GM13976 (cell line): Measurements from ENCODE around the gene ZNF584.
"Not testable (repeated sequence)": the region's sequence is repeated elsewhere in the genome, so short reads cannot be mapped to it uniquely, and the experiment has no call there.

Experiments used
- DNase-seq: peaks from one replicate; pipeline ENCODE4 v3.0.0; 2012; ENCODE audit warnings: low spot score
- CTCF ChIP-seq: IDR thresholded peaks from 2 replicates; pipeline ENCODE4 v1.5.1; 2012; ENCODE audit warnings: borderline replicate concordance, mild to moderate bottlenecking; ENCODE audit not compliant: insufficient read depth; ENCODE audit errors: extremely low read depth, missing control alignments, control extremely low read depth
- in situ Hi-C: fragments of 300-500 bp; cut with MboI; formaldehyde crosslinking; loops from one replicate; pipeline ENCODE4 v1.12.0; 2022; ENCODE audit warnings: low sequenced_read_pairs, mixed read lengths, inconsistent platforms; ENCODE audit not compliant: unreplicated experiment

ZNF584 gene

GRCh38 chr19:58398545-58398944, 9.9 kb upstream of the ZNF584 start:
- in situ Hi-C loops, result no loop called here
- no peak for TF ChIP-seq CTCF

GRCh38 chr19:58399903-58400302, 8.5 kb upstream of the ZNF584 start:
- in situ Hi-C loops, result no loop called here
- DNase-seq, result no peak
- no peak for TF ChIP-seq CTCF

More at GRCh38 chr19:58398545-58398944, 9.9 kb upstream of the ZNF584 start:
- no peak for DNase-seq

GRCh38 chr19:58400316-58400915, 8.0 kb upstream of the ZNF584 start:
- no peak for TF ChIP-seq CTCF
- no peak for DNase-seq
- in situ Hi-C loops, result no loop called here

- in situ Hi-C loops, result no loop called here
- TF ChIP-seq CTCF, result no peak
- peak; percentile 99 for DNase-seq
Observed at GRCh38 chr19:58400916-58401839, 7.3 kb upstream of the ZNF584 start.

GRCh38 chr19:58401840-58402421, 6.5 kb upstream of the ZNF584 start:
- in situ Hi-C loops, result no loop called here
- TF ChIP-seq CTCF, result no peak
- no peak for DNase-seq

- in situ Hi-C loops, DNase-seq: not testable (repeated sequence)
Observed at GRCh38 chr19:58403920-58404478, 4.5 kb upstream of the ZNF584 start.
